HepG2 (cell line): ENCODE results near the gene INSR. TPM values are rescaled to one million over a fixed set of nuclear protein-coding genes. Genes with fewer than 3 reads are reported as not detected.

Experiments used
- ATAC-seq: fragments of 200-7000 bp; cut with Tn5 transposase; 3 replicates; pipeline ENCODE4 v1.9.1; 2020; ENCODE audit warnings: mild to moderate bottlenecking, moderate library complexity
- BruUV-seq: library from RNA; stranded (reverse); fragments of 400-500 nt; replicated peaks from 2 replicates; lab custom pipeline; 2021; lab: Mats Ljungman, UMichigan
- CTCF ChIA-PET: fragments of 300-600 bp; formaldehyde crosslinking; extraction: SDS; loops from one replicate; lab custom pipeline; 2021; ENCODE audit warnings: low total read pairs, inconsistent platforms, low intra/inter-chr PET ratio; lab: Yijun Ruan, JAX
- POLR2A ChIA-PET: fragments of 350-600 bp; sonication (Branson Sonifier 250); formaldehyde crosslinking; loops from one replicate; lab custom pipeline; 2020; ENCODE audit warnings: antibody characterized with exemption, inconsistent platforms; lab: Yijun Ruan, JAX
- DNase-seq: peaks from one replicate; pipeline ENCODE4 v3.0.0-alpha.2; 2015; ENCODE audit warnings: low spot score
- FAIRE-seq: peaks from 3 replicates; lab custom pipeline; 2011; peaks lifted over from hg19 to GRCh38; lab: Jason Lieb, UNC
- H2AFZ ChIP-seq: one replicate; pipeline ENCODE4 v1.6.1; 2011; ENCODE audit warnings: low read length, inconsistent platforms
- H3K27ac ChIP-seq: fragments of 300-600 bp; 3 replicates; pipeline ENCODE4 v1.8.0; 2011; ENCODE audit warnings: mixed run types, mild to moderate bottlenecking, mixed read lengths, low read length, inconsistent platforms; ENCODE audit not compliant: insufficient read depth; ENCODE audit errors: extremely low read length
- H3K27me3 ChIP-seq, 2 experiments: fragments of 200-600 bp in 1 of 2; 2 replicates in 1 of 2; 3 replicates in 1 of 2; pipeline versions ENCODE4 v1.6.0 to v1.8.0; 2011; ENCODE audit warnings: low read length in 2 of 2, mild to moderate bottlenecking in 2 of 2, moderate library complexity in 2 of 2, inconsistent platforms in 1 of 2; ENCODE audit not compliant: insufficient read depth in 2 of 2, control insufficient read depth in 1 of 2
- H3K36me3 ChIP-seq, 2 experiments: fragments of 200-600 bp in 1 of 2; replicated peaks in 1 of 2; 2 replicates in 1 of 2; 3 replicates in 1 of 2; pipeline versions ENCODE4 v1.5.1 to v1.8.0; 2011; ENCODE audit warnings: low read length in 2 of 2, inconsistent platforms in 1 of 2; ENCODE audit not compliant: insufficient read depth in 2 of 2, control insufficient read depth in 1 of 2
- H3K4me1 ChIP-seq: 2 replicates; pipeline ENCODE4 v1.5.1; 2012; ENCODE audit warnings: low read length, inconsistent platforms; ENCODE audit not compliant: insufficient read depth
- H3K4me2 ChIP-seq: 2 replicates; pipeline ENCODE4 v1.6.0; 2011; ENCODE audit warnings: low read depth, low read length, inconsistent platforms
- H3K4me3 ChIP-seq, 3 experiments: fragments of 200-600 bp in 1 of 3; sonication (generic), shearing (Covaris generic) in 1 of 3; replicated peaks in 1 of 3; 2 replicates each; pipeline ENCODE4 v1.5.1; 2011 to 2016; ENCODE audit warnings: low read length in 3 of 3, inconsistent platforms in 2 of 3, low read depth in 2 of 3, mild to moderate bottlenecking in 2 of 3, control low read depth in 1 of 3, mixed read lengths in 1 of 3; ENCODE audit not compliant: insufficient read depth in 1 of 3
- H3K79me2 ChIP-seq: one replicate; pipeline ENCODE4 v1.6.1; 2011; ENCODE audit warnings: low read length, inconsistent platforms; ENCODE audit not compliant: insufficient read depth
- H3K9ac ChIP-seq: 2 replicates; pipeline ENCODE4 v1.6.0; 2011; ENCODE audit warnings: mild to moderate bottlenecking, low read depth, low read length, inconsistent platforms; ENCODE audit not compliant: insufficient read depth
- H3K9me3 ChIP-seq: 2 replicates; pipeline ENCODE4 v1.5.1; 2012; ENCODE audit warnings: mild to moderate bottlenecking, low read length
- H4K20me1 ChIP-seq: 2 replicates; pipeline ENCODE4 v1.6.0; 2011; ENCODE audit warnings: inconsistent platforms, mild to moderate bottlenecking, low read length, moderate library complexity; ENCODE audit not compliant: insufficient read depth
- ARID2 ChIP-seq: sonication (generic); formaldehyde crosslinking; IDR thresholded peaks from 2 replicates; pipeline ENCODE4 v1.8.1; 2022; ENCODE audit warnings: mild to moderate bottlenecking, missing genetic modification reagents, borderline replicate concordance
- CCDC6 ChIP-seq: sonication (generic); formaldehyde crosslinking; IDR thresholded peaks from 2 replicates; pipeline ENCODE4 v1.8.1; 2022; ENCODE audit warnings: mild to moderate bottlenecking, missing genetic modification reagents, moderate library complexity
- FIP1L1 ChIP-seq: fragments of 200-400 bp; formaldehyde crosslinking; IDR thresholded peaks from 2 replicates; pipeline ENCODE4 v1.6.1; 2018; ENCODE audit warnings: low read depth, mild to moderate bottlenecking, low read length, moderate library complexity, borderline replicate concordance; ENCODE audit not compliant: insufficient read depth
- KLF16 ChIP-seq, 2 experiments: sonication (generic) in 1 of 2; formaldehyde crosslinking in 1 of 2; IDR thresholded peaks; 2 replicates each; pipeline versions ENCODE4 v1.6.1 to v1.8.0; 2016 to 2023; ENCODE audit warnings: missing genetic modification reagents in 2 of 2, missing compliant biosample characterization in 1 of 2
- PAWR ChIP-seq: sonication (generic); formaldehyde crosslinking; IDR thresholded peaks from 2 replicates; pipeline ENCODE4 v1.4.0; 2020; ENCODE audit warnings: missing genetic modification reagents, mild to moderate bottlenecking, borderline replicate concordance
- SAP130 ChIP-seq: IDR thresholded peaks from 2 replicates; pipeline ENCODE4 v1.6.1; 2016; ENCODE audit warnings: low read depth
- SMARCC2 ChIP-seq: fragments of 450-650 bp; IDR thresholded peaks from 2 replicates; pipeline ENCODE4 v1.6.1; 2017; ENCODE audit warnings: antibody characterized with exemption, mild to moderate bottlenecking
- SRF ChIP-seq: IDR thresholded peaks from 2 replicates; pipeline ENCODE4 v1.6.1; 2011; ENCODE audit warnings: mild to moderate bottlenecking, low read depth, low read length, moderate library complexity
- ZNF292 ChIP-seq: sonication (generic); formaldehyde crosslinking; IDR thresholded peaks from 2 replicates; pipeline ENCODE4 v1.8.1; 2022; ENCODE audit warnings: mild to moderate bottlenecking, low read depth, missing genetic modification reagents, borderline replicate concordance
- ZNF296 ChIP-seq: sonication (generic); formaldehyde crosslinking; conservative IDR thresholded peaks from 2 replicates; pipeline ENCODE4 v1.5.0; 2020; ENCODE audit warnings: mild to moderate bottlenecking, missing genetic modification reagents
- in situ Hi-C: cut with HindIII; loops from 2 replicates; pipeline ENCODE4 v1.10.0; 2017; ENCODE audit warnings: low pct_unique_long_range_greater_than_20kb; ENCODE audit not compliant: extremely low pct_ligation_motif_present
- intact Hi-C: fragments of 100-400 bp; cut with micrococcal nuclease; formaldehyde crosslinking; loops from one replicate; pipeline ENCODE4 v1.10.0; 2022; ENCODE audit not compliant: unreplicated experiment
- polyA plus RNA-seq, 8 experiments: library from polyadenylated mRNA; depleted of rRNA in 3 of 8; stranded (reverse) in 7 of 8; unstranded in 1 of 8; fragments of >200 nt; fragmentation: Illumina TruSeq in 4 of 8; extraction: Trizol in 4 of 8; gene quantifications; 2 replicates each; pipeline versions ENCODE4 v1.2.1 to v1.2.3, GENCODE V29; 2011 to 2016; ENCODE audit warnings: low read depth in 4 of 8, missing spikeins in 1 of 8, mixed read lengths in 1 of 8; ENCODE audit not compliant: insufficient read depth in 1 of 8
- total RNA-seq, 5 experiments: library from RNA; depleted of rRNA; stranded (reverse); fragments of >200 nt; fragmentation: Illumina TruSeq; extraction: Trizol; gene quantifications; 2 replicates each; pipeline ENCODE4 v1.2.3, GENCODE V29; 2016; ENCODE audit warnings: low read depth in 1 of 5
- TF ChIP-seq, protein P1 (sequence below): sonication (generic); formaldehyde crosslinking; IDR thresholded peaks from 2 replicates; pipeline ENCODE4 v1.5.0; 2020; ENCODE audit warnings: mild to moderate bottlenecking, missing genetic modification reagents, borderline replicate concordance
- TF ChIP-seq, protein P2 (sequence below): sonication (generic); formaldehyde crosslinking; IDR thresholded peaks from 2 replicates; pipeline ENCODE4 v1.5.1; 2020; ENCODE audit warnings: mild to moderate bottlenecking, missing genetic modification reagents, moderate library complexity

Gene INSR
- total and polyA plus RNA-seq, 2 of the 13 experiments (the other 11 are each of a cell fraction or from before 2014, with no cell fraction given), result 24.2 to 29.8 TPM

DNA sequence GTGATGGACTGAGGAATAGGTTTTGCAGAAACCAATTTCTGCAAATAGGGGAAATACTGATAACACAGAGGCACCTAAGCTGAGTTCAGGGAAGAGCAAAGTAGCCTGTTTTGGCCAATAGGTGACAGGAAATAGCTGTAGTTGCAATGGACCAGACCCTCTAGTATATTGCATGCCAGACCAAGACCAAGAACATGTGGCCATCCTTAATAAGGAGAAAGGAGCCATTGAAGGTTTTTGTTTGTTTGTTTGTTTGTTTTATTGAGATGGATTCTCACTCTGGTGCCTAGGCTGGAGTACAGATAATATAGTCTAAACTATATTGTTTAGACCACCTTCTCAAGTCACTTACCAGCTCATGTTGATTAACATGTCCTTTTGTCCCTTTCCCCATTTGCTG is 123.2 kb downstream of the INSR start:
- no TSS peak for BruUV-seq
- Histone ChIP-seq H3K36me3 (peaks cover 25 to 70% of the 10 kb centered on the region in 2 experiments), H3K4me3 (no peak overlapping the region), H4K20me1 (0 out of 2 replicates have a peak, but pooled peaks cover 3% of the 10 kb centered on the region), H3K4me1 (no peaks in the 10 kb centered on the region), H3K27ac (no peak overlapping the region), H3K9me3 (no peaks in the 10 kb centered on the region), H3K27me3 (no peaks in the 10 kb centered on the region), H3K9ac (no peak overlapping the region), H3K79me2 (no peaks in the 10 kb centered on the region), H3K4me2 (no peak overlapping the region), H2AFZ (no peak overlapping the region)
- in situ Hi-C loops (no loop called here), intact Hi-C loops (no loop called here)
- no peak for FAIRE-seq
- ChIA-PET POLR2A (no interaction called here), CTCF (no interaction called here)
- no peak for ATAC-seq
- TF ChIP-seq, protein P1, sequence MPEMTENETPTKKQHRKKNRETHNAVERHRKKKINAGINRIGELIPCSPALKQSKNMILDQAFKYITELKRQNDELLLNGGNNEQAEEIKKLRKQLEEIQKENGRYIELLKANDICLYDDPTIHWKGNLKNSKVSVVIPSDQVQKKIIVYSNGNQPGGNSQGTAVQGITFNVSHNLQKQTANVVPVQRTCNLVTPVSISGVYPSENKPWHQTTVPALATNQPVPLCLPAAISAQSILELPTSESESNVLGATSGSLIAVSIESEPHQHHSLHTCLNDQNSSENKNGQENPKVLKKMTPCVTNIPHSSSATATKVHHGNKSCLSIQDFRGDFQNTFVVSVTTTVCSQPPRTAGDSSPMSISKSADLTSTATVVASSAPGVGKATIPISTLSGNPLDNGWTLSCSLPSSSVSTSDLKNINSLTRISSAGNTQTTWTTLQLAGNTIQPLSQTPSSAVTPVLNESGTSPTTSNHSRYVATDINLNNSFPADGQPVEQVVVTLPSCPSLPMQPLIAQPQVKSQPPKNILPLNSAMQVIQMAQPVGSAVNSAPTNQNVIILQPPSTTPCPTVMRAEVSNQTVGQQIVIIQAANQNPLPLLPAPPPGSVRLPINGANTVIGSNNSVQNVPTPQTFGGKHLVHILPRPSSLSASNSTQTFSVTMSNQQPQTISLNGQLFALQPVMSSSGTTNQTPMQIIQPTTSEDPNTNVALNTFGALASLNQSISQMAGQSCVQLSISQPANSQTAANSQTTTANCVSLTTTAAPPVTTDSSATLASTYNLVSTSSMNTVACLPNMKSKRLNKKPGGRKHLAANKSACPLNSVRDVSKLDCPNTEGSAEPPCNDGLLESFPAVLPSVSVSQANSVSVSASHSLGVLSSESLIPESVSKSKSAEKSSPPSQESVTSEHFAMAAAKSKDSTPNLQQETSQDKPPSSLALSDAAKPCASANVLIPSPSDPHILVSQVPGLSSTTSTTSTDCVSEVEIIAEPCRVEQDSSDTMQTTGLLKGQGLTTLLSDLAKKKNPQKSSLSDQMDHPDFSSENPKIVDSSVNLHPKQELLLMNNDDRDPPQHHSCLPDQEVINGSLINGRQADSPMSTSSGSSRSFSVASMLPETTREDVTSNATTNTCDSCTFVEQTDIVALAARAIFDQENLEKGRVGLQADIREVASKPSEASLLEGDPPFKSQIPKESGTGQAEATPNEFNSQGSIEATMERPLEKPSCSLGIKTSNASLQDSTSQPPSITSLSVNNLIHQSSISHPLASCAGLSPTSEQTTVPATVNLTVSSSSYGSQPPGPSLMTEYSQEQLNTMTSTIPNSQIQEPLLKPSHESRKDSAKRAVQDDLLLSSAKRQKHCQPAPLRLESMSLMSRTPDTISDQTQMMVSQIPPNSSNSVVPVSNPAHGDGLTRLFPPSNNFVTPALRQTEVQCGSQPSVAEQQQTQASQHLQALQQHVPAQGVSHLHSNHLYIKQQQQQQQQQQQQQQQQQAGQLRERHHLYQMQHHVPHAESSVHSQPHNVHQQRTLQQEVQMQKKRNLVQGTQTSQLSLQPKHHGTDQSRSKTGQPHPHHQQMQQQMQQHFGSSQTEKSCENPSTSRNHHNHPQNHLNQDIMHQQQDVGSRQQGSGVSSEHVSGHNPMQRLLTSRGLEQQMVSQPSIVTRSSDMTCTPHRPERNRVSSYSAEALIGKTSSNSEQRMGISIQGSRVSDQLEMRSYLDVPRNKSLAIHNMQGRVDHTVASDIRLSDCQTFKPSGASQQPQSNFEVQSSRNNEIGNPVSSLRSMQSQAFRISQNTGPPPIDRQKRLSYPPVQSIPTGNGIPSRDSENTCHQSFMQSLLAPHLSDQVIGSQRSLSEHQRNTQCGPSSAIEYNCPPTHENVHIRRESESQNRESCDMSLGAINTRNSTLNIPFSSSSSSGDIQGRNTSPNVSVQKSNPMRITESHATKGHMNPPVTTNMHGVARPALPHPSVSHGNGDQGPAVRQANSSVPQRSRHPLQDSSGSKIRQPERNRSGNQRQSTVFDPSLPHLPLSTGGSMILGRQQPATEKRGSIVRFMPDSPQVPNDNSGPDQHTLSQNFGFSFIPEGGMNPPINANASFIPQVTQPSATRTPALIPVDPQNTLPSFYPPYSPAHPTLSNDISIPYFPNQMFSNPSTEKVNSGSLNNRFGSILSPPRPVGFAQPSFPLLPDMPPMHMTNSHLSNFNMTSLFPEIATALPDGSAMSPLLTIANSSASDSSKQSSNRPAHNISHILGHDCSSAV, result no peak
- TF ChIP-seq SMARCC2 (no peak), FIP1L1 (no peak), ZNF296 (CRISPR knock-in tag) (no peak), SAP130 (CRISPR knock-in tag) (no peak), ARID2 (CRISPR knock-in tag) (no peak), ZNF292 (CRISPR knock-in tag) (no peak), SRF (no peak), PAWR (CRISPR knock-in tag) (no peak), CCDC6 (CRISPR knock-in tag) (no peak), KLF16 (CRISPR knock-in tag; IDR thresholded peaks at IDR 0.05) (no peak)
- TF ChIP-seq, protein P2, sequence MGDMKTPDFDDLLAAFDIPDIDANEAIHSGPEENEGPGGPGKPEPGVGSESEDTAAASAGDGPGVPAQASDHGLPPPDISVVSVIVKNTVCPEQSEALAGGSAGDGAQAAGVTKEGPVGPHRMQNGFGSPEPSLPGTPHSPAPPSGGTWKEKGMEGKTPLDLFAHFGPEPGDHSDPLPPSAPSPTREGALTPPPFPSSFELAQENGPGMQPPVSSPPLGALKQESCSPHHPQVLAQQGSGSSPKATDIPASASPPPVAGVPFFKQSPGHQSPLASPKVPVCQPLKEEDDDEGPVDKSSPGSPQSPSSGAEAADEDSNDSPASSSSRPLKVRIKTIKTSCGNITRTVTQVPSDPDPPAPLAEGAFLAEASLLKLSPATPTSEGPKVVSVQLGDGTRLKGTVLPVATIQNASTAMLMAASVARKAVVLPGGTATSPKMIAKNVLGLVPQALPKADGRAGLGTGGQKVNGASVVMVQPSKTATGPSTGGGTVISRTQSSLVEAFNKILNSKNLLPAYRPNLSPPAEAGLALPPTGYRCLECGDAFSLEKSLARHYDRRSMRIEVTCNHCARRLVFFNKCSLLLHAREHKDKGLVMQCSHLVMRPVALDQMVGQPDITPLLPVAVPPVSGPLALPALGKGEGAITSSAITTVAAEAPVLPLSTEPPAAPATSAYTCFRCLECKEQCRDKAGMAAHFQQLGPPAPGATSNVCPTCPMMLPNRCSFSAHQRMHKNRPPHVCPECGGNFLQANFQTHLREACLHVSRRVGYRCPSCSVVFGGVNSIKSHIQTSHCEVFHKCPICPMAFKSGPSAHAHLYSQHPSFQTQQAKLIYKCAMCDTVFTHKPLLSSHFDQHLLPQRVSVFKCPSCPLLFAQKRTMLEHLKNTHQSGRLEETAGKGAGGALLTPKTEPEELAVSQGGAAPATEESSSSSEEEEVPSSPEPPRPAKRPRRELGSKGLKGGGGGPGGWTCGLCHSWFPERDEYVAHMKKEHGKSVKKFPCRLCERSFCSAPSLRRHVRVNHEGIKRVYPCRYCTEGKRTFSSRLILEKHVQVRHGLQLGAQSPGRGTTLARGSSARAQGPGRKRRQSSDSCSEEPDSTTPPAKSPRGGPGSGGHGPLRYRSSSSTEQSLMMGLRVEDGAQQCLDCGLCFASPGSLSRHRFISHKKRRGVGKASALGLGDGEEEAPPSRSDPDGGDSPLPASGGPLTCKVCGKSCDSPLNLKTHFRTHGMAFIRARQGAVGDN (CRISPR knock-in tag), result no peak
- no peak for DNase-seq
